HuH-7.5 (cell line): Measurements from ENCODE around the gene AKR7A3.

ENCODE experiments used
- DNase-seq: peaks from one replicate; pipeline ENCODE4 v3.0.0; 2011; ENCODE audit warnings: low spot score

Gene AKR7A3

DNA sequence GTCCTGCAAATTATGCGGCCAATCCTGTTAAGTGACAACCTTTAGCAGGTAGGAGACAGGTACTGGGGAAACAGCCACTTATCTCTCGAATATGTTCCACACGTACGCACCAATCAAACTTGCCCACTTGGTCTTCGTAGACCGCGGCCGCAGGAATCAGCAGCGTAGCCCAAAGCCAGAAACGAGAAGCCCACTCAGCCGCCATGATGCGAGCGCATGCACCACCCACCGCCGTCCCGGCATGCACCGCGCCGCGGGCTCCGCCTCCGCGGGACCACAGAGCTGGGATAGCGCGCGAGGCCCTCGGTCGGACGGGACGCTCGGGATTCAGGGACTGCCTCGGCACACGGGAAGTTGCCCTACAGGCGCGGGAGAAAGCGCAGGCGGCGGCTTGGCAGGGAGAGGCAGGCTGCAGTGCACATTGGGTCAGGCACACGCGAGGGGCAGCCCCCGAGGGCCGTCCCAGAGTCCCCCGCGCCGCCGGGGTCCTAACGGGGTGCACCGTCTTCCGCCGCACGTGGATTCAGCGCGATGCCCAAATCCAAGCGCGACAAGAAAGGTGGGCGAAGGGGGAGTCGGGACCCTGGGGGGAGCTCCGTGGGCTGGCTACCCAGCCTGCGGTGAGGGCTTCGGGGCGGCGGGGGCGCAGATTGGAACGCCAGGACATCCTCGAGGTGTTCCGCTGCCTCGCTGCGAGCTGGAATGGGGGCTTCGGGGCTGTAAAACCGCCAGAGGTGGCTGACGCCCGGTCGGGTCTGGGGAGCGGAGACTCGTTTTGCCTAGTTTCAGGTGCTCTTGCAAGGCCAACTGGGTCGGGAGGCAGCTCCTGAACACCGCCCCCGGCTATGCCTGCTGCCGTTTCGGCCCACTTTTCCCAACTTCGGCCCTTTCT, 37.0 kb downstream of the AKR7A3 start, which contains the start of the genes EMC1 and MRTO4:
Gene EMC1, minus strand, starts transcription at position 220 of the 892 bp plus-strand sequence. Its CDS starts 15 bp downstream, at position 205.
Gene MRTO4, plus strand, starts transcription at position 501 of the 892 bp plus-strand sequence. Its CDS starts 31 bp downstream, at position 532.
- DNase-seq = peak; percentile 79

DNA sequence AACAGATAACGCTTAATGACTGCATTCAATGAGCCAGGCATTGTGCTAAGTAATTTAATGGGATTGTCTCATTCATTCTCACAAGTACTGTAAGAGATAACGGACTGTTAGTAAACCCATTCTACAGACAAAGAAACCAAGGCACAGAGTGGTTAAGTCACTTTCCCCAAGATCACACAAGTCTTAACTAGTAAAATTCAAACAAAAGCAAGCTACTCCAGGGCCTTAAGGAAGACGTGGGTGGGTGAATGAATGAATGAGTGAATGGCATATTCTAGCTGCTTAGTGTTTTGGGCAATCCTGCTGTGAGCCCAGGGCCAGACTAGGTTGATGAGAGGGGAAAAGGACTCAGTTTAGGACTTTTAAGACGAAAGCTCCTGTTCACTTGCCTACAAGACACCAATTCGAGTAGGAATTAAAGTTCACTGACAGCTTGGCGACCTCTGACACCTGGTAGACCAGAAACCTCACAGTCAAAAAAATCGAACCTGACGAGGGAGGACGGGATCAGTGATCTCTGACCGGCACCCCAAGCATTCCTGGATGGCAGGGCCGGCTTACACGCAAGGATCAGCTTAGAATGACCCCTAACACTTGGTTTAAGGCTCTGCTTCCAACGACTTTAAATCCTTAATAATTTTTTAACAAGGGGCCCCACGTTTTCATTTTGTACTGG, 37.8 kb downstream of the AKR7A3 start:
- peak; percentile 44 for DNase-seq

- DNase-seq = peak; percentile 58
Observed at GRCh38 chr1:19240673-19241538, 47.7 kb downstream of the AKR7A3 start.

GRCh38 chr1:19239876-19240275, 48.7 kb downstream of the AKR7A3 start:
- DNase-seq = no peak

DNA sequence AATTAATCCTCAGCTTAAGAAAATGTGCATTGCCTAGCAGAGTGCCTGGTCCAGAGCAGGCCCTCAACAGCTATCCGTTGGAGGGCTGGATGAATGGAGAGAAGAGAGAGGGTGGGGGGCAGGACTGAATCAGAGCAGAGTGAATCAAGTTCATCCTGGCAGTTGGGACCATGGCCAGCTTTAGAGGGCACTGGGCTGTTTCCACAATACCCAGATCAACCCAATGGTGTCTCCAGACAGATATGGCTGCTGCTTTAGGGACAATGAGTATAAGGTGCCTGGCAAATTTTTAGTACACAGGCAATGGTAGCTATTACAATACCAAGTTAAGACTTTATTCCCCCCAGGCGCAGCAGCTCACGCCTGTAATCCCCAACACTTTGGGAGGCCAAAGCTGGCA, 54.3 kb downstream of the AKR7A3 start:
- DNase-seq = no peak
